ENCODE data around the gene G3BP2. TPM values are rescaled to one million over a fixed set of nuclear protein-coding genes. Genes with fewer than 3 reads are reported as not detected.
A peak's percentile ranks its signal among the peaks of the same experiment; 100 is the strongest.
"Not testable (repeated sequence)": the region's sequence is repeated elsewhere in the genome, so short reads cannot be mapped to it uniquely, and the experiment has no call there.

The G3BP2 gene
- 175 and 189 TPM in 2 replicates for total RNA-seq (2014; rRNA removed; shearing (Covaris generic))

DNA sequence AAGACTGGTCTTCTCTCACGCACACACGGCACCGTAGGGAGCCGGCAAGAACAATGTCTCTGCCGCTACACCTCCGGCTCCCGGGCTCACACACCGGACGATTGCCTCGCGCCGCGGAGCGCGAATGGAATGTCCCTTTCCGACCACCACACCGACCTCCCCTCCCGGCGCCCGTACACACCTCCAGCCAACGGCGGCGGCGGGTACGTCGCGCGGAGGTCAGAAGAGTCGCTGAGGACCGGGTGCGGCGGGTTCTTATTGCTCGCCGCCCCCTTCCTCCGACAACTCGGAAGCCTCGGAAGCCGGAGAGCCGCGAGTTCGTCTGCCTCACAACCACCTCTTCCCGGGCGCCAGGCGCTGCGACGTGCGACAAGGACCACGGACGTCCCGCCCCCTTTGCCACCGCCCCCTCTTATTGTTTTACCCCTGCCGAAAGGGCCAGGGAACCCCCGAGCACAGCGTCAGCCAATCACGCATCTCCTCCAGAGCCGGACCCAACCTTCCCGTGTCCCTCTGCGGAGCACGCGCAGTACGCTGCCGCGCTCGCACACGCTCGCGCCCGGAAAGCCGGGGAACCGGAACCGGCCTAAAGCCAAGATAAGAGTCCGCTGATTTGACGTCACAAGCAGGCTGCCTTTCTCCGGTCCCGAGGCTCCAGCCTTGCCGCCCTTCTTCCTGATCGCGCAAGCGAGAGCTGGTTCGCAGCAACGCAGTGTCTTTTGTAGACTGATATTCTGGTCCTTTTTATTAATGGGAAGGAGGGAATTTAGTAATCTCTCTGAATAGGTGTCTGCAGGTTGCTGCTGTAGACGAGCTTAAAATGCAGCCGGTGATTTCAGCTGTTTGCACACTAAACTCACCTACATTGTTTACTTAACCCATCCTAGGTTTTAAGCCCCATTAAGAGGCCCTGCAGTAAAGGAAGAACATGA lies at the start of gene G3BP2:
Gene G3BP2, minus strand, starts transcription at position 385 of the 932 bp plus-strand sequence. CDS start 11,386 bp downstream, outside the sequence.
- DNase-seq = peak; percentile 98
- H3K4me3 ChIP-seq (ENCODE audit: insufficient read depth, low read depth, low read length) = peak within 1 kb of the TSS; percentile 91
- no peaks in the 10 kb centered on the region for H3K27me3 ChIP-seq (ENCODE audit: control insufficient read depth, insufficient read depth, low read length)

DNA sequence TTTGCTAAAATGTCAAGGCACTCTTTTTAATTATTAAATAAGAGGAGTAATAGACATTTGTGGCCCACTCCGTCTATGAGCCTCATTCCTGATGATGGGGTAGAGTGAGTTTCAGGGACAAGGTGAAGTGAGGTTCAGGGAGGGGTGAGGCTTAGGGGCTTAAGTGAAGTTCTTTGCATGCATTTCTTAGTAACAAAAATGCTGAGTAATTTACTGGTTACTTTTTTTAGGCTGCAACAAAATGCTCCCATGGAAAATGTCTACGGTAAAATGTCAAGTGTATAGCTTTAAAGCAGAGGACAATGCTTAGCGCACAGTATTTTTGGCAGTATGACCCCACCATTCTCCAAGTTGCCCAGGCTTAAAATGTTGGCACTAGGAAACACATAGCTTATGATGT lies 49.2 kb upstream of the G3BP2 start:
- no peak for DNase-seq
- no peaks in the 10 kb centered on the region for H3K27me3 ChIP-seq (ENCODE audit: control insufficient read depth, insufficient read depth, low read length)
- H3K4me3 ChIP-seq (ENCODE audit: insufficient read depth, low read depth, low read length) = no peak overlapping the region
- peaks cover 1% of the 10 kb centered on the region for H3K36me3 ChIP-seq (replicated peaks; ENCODE audit: control insufficient read depth, insufficient read depth, low read length)

More for the DNA sequence above, at the start of gene G3BP2:
- no peaks in the 10 kb centered on the region; the same call in 1 of the 2 replicates for H3K36me3 ChIP-seq (replicated peaks; ENCODE audit: control insufficient read depth, insufficient read depth, low read length)

DNA sequence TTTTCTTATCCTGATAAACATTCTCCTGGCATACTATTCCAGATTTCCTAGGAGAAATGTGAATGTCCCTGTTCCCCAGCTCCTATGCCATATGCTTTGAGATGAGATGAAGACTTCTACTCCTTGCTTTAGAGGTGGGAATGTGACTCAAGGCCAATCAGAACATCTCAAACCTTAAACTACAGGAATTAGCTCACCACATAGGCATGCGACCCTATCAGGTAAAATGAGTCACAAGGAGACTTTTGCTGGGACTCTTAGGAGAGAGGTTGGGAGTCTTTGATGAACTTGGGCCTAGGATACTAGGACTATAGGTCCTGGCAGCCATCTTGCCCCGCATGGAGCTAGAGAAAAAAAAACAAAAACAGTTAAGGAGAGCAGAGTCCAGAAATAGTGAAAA lies 45.3 kb upstream of the G3BP2 start:
- DNase-seq = no peak
- H3K4me3 ChIP-seq (ENCODE audit: insufficient read depth, low read depth, low read length) = no peak overlapping the region
- H3K27me3 ChIP-seq (ENCODE audit: control insufficient read depth, insufficient read depth, low read length) = no peaks in the 10 kb centered on the region
- peaks cover 4% of the 10 kb centered on the region for H3K36me3 ChIP-seq (replicated peaks; ENCODE audit: control insufficient read depth, insufficient read depth, low read length)

DNA sequence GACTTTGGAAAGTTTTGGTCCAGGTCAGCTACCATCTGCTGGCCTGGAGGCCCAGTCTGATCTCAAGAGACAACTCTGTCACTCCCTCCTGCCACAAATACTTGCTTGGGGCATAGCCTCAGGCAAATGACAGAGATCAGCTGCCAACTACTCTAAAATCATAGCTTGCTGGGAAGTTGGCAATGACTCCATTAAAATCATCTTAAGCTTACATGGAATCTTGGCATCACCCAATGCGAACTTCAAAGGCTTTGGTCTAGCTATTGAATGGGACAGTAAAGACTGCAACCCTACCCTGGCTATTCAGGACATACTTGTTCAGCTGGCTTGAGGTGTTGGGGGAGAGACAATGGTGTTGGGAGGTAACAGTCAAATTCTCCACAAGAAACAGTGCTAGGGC lies 44.2 kb upstream of the G3BP2 start:
- no peak for DNase-seq
- Histone ChIP-seq H3K27me3 (ENCODE audit: control insufficient read depth, insufficient read depth, low read length) (no peaks in the 10 kb centered on the region), H3K4me3 (ENCODE audit: insufficient read depth, low read depth, low read length) (no peak overlapping the region), H3K36me3 (replicated peaks; ENCODE audit: control insufficient read depth, insufficient read depth, low read length) (peaks cover 4% of the 10 kb centered on the region)

DNA sequence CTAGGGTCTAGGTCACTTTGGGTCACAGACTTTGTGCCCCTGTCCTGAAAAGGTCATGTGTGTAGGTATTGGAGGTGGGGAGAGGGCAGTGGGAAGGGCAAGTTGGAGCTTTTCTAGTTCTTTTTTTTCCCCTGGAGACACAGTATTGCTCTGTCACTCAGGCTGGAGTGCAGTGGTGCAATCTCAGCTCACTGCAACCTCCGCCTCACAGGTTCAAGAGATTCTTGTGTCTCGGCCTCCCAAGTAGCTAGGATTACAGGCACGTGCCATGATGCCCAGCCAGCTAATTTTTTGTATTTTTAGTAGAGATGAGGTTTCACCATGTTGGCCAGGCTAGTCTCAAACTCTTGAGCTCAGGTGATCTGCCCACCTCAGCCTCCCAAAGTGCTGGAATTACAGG lies 42.8 kb upstream of the G3BP2 start:
- not testable (repeated sequence) for H3K4me3 ChIP-seq (ENCODE audit: insufficient read depth, low read depth, low read length); H3K27me3 ChIP-seq (ENCODE audit: control insufficient read depth, insufficient read depth, low read length); H3K36me3 ChIP-seq (replicated peaks; ENCODE audit: control insufficient read depth, insufficient read depth, low read length); DNase-seq

DNA sequence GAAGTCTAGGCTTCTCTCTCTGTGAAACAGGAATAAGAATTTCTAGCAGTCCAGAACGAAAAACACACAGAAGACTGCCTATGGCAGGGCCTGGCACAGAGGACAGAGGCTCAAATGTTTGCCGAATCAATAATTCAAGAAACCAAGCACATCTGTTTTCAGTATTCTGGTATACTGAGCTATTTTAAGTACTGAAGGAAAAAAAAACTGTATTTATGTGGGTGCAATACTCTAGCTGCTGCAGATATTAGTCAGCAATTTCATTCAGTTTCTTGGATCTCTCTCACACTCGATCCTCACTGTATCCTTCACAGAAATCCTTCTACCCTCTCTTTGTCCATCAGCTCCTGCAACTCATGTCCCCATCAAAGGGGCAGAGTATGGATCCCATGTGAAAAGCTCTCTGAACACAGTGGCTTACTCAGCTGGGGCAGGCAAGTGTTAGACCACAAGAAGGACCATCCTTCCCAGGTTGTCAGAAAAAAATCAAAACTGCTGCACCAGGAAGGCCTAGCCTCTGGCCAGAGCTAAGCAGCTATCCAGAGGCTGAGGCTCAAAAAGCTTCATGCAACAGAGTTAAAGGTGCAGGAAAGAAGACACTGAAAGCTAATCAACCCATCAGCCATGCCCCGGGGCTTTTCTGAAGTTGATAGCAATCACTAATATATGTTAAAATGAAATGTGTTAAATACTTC lies 42.0 kb upstream of the G3BP2 start:
- no peaks in the 10 kb centered on the region for H3K27me3 ChIP-seq (ENCODE audit: control insufficient read depth, insufficient read depth, low read length)
- H3K36me3 ChIP-seq (replicated peaks; ENCODE audit: control insufficient read depth, insufficient read depth, low read length) = peaks cover 6% of the 10 kb centered on the region
- H3K4me3 ChIP-seq (ENCODE audit: insufficient read depth, low read depth, low read length) = no peak overlapping the region
- DNase-seq = no peak

DNA sequence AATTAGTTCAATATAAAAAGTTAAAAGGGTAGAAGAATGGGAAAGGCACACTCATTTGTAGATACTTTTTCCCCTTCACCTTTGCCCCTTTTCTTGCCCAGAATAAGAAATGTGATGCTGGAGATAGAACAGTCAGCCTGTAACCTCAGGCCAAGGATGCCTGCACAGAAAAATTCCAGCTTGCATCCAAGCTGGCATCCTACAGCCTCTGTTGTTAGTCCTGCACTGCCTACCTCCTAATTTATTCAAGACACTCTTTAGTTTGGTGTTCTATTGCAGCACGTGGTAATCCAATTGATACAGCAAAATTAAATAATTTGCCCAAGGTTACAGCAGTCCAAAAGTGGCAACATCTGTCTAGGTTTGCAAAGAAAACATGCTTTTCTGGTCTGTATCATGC lies 41.5 kb upstream of the G3BP2 start:
- no peak overlapping the region for H3K4me3 ChIP-seq (ENCODE audit: insufficient read depth, low read depth, low read length)
- no peak for DNase-seq
- H3K36me3 ChIP-seq (replicated peaks; ENCODE audit: control insufficient read depth, insufficient read depth, low read length) = peaks cover 6% of the 10 kb centered on the region
- H3K27me3 ChIP-seq (ENCODE audit: control insufficient read depth, insufficient read depth, low read length) = no peaks in the 10 kb centered on the region

DNA sequence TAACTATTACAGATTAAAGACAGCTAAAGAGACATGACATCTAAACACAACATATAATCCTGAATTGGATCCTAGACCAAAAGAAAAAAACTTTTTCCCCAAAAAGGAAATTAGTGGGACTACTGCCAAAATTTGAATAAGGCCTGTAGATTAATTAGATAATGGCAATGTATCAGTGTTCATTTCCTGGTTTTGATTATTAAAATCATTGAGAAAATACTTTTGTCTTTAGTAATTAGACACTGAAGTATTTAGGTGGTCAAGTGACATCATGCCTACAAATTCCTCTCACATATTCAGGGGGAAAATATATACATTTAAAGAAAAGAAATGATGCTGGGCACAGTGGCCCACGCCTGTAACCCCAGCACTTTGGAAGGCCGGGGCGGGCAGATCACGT lies 40.8 kb upstream of the G3BP2 start:
- peaks cover 6% of the 10 kb centered on the region for H3K36me3 ChIP-seq (replicated peaks; ENCODE audit: control insufficient read depth, insufficient read depth, low read length)
- H3K4me3 ChIP-seq (ENCODE audit: insufficient read depth, low read depth, low read length) = no peak overlapping the region
- DNase-seq = no peak
- H3K27me3 ChIP-seq (ENCODE audit: control insufficient read depth, insufficient read depth, low read length) = no peaks in the 10 kb centered on the region

DNA sequence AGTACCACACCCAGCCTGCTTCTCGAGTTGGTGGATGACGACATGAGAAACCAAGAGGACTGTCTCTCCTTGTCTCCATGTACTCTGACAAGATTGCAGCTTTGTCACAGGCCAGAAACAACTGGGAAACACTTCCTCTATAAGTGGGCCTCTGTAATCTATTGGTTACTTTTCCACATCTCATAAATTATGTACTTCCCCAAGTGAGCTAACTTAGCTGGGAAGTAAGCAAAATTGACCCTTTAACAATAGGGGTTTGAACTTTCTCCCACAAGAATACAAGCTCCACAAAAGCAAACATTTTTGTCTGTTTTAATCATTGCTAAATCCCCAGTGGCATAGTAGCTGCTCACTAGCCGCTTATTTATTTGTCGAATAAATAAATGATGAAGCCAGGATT lies 37.0 kb upstream of the G3BP2 start:
- Histone ChIP-seq H3K36me3 (replicated peaks; ENCODE audit: control insufficient read depth, insufficient read depth, low read length) (peaks cover 2% of the 10 kb centered on the region; the same call in 1 of the 2 replicates), H3K4me3 (ENCODE audit: insufficient read depth, low read depth, low read length) (no peak overlapping the region), H3K27me3 (ENCODE audit: control insufficient read depth, insufficient read depth, low read length) (no peaks in the 10 kb centered on the region)
- no peak for DNase-seq

DNA sequence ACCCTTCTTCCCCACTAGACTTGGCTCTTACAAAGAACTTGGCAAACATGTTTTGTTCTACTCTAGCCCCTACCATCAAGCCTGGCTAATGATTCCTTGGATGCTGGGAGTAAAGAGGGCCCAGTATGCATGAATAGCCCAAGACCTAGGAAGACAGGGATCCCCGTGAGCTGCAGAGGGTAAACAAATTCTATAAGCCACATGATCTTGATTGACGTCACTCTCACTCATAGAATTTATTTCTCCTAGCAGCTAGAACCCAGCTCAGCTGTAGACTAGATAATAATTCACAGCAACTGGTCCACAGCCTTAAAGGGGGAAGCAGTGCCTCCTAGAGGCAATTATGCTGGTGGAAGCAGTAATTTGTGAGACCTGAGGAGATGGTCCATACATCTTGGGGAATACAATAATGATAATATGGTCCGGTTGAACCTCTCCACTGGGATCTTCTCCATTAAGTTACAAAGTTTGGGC lies 35.0 kb upstream of the G3BP2 start:
- H3K4me3 ChIP-seq (ENCODE audit: insufficient read depth, low read depth, low read length) = no peak overlapping the region
- no peaks in the 10 kb centered on the region for H3K27me3 ChIP-seq (ENCODE audit: control insufficient read depth, insufficient read depth, low read length)
- peaks cover 2% of the 10 kb centered on the region; the same call in 1 of the 2 replicates for H3K36me3 ChIP-seq (replicated peaks; ENCODE audit: control insufficient read depth, insufficient read depth, low read length)
- DNase-seq = peak; percentile 47

DNA sequence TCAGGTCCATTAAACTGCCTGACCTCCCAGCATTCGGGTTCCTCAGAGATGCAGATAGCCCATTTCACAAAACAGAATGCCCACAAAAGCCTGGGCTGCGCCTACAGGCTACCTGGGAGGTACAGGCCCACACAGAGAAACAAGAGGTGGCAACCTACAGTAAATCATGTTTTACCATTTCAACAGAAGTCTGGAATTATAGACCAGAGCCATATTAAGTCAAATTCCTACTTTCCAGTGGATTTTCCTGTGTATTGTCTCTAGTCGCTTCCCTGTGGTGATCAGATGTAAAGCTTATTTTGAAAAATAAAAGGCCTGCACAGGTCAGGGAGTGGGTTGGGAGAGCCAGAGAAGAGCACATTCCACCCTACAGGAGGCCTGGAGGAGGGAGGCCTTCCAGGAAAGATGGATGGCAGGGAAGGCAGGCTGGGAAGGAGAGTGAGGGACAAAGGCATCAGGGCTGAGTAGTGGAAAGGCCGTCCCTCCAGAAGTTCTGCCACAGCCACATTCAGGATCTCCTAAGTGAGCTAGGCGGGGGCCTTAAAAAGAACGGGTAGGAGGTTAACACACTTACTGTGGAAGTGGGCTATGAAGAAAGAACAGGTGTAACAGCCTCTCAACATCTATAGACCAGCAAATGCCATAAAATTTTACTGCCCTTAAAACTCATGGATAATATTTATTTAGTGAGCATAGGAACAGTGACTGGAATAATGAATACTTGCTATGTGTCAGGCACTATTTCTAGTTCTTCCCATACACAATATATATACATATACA lies 32.2 kb upstream of the G3BP2 start:
- Histone ChIP-seq H3K4me3 (ENCODE audit: insufficient read depth, low read depth, low read length) (no peak overlapping the region), H3K36me3 (replicated peaks; ENCODE audit: control insufficient read depth, insufficient read depth, low read length) (no peaks in the 10 kb centered on the region), H3K27me3 (ENCODE audit: control insufficient read depth, insufficient read depth, low read length) (no peaks in the 10 kb centered on the region)
- DNase-seq = peak; percentile 75

DNA sequence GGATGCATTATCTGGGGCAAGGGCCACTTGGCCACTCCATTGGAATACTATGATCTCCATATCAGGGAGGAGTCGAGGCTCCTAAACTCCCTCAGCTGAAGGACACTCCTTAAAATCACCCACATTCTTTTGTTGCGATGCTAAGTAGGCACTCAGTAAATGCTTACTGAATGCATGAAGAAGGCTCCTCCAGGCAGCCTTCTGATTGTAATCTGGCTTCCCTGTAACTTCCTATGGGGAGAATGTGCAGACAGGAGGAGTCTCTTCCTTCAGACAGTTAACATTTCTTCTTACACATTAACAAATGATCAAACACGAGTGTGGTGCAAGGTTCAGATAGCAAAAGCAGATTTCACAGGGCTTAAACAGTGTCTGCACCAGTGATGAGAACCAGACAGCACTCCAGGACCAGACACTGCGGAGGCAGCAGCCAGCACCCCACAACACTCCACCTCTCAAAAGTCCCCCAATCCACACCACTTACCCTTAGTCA lies 29.8 kb upstream of the G3BP2 start:
- no peak for DNase-seq
- no peaks in the 10 kb centered on the region for H3K36me3 ChIP-seq (replicated peaks; ENCODE audit: control insufficient read depth, insufficient read depth, low read length)
- H3K4me3 ChIP-seq (ENCODE audit: insufficient read depth, low read depth, low read length) = no peak overlapping the region
- no peaks in the 10 kb centered on the region for H3K27me3 ChIP-seq (ENCODE audit: control insufficient read depth, insufficient read depth, low read length)

DNA sequence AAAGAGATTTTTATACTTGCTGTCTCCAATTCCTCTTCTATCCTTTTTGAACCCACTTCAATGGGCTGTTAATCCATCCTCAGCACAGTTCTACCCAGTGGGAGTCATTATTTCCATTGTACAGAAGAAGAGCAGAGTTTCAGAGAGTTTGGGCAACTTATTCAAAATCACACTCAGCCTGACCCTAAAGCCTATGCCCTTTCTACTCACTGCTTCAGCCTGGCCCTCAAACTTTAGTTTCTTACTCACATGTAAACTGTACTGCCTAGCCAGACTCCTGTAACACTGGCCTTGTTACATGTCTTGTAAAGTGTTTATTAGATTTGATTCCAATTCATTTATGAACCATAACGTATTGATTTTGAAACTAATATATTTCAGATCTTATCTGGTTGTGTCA lies 26.1 kb upstream of the G3BP2 start:
- DNase-seq = no peak
- Histone ChIP-seq H3K27me3 (ENCODE audit: control insufficient read depth, insufficient read depth, low read length) (no peaks in the 10 kb centered on the region), H3K36me3 (replicated peaks; ENCODE audit: control insufficient read depth, insufficient read depth, low read length) (no peaks in the 10 kb centered on the region; the same call in 1 of the 2 replicates), H3K4me3 (ENCODE audit: insufficient read depth, low read depth, low read length) (no peak overlapping the region)

DNA sequence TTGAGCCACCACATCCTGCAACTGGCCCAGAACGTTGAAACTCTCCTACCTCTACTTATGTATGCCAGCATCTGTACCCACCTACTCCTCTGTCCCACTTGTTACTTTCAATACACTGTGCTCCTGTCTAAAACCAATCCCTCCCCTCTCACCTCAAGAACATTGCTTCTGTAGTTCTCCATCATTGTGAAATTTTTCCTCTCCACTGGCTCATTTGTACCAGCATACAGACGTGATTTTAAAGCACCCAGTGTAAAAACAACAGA lies 25.7 kb upstream of the G3BP2 start:
- Histone ChIP-seq H3K4me3 (ENCODE audit: insufficient read depth, low read depth, low read length) (no peak overlapping the region), H3K36me3 (replicated peaks; ENCODE audit: control insufficient read depth, insufficient read depth, low read length) (no peaks in the 10 kb centered on the region; the same call in 1 of the 2 replicates), H3K27me3 (ENCODE audit: control insufficient read depth, insufficient read depth, low read length) (no peaks in the 10 kb centered on the region)
- no peak for DNase-seq

Data from H7 (cell line).